ENCODE measurements around the gene FBXL17. TPM values are rescaled to one million over a fixed set of nuclear protein-coding genes. Genes with fewer than 3 reads are reported as not detected.

FBXL17 gene
- total and polyA plus RNA-seq, 2 of the 4 experiments (the other 2 are of a cell fraction) = 3.9 to 8.1 TPM

DNA sequence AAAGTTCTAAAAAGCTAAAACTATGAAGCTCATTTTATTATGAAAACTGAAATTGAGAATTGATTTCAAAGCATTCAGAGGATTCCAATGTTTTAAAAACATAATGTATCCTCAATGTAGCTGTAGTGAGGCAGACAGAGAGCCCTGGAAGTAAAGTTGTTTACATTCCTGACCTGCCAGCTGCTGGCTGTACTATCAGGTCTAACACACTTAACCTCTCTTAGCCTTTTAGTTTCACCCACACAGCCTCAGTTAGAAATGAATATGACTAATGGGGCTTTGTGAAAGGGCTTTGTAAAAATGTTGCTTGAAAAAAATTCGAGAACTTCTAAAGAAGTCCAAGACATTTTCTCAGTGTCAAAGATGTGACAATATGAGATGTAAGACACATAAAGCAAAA, 122.6 kb downstream of the FBXL17 start:
- Histone ChIP-seq H3K9me3 (ENCODE audit: control insufficient read depth, insufficient read depth, low read length) (no peaks in the 10 kb centered on the region), H3K4me1 (ENCODE audit: control insufficient read depth, insufficient read depth, low read length) (no peaks in the 10 kb centered on the region), H3K27ac (ENCODE audit: insufficient read depth, low read length) (no peak overlapping the region), H2BK120ac (ENCODE audit: low read depth, low read length) (no peak overlapping the region), H4K5ac (ENCODE audit: low read depth, low read length) (no peak overlapping the region), H3K18ac (ENCODE audit: low read depth, low read length) (no peak overlapping the region), H2BK20ac (ENCODE audit: low read depth, low read length) (no peak overlapping the region), H3K36me3 (ENCODE audit: control insufficient read depth, insufficient read depth, low read length) (no peaks in the 10 kb centered on the region), H3K79me1 (ENCODE audit: low read depth in 1 of 2, low read length in 2 of 2) (0 out of 4 replicates have a peak, but pooled peaks cover 3 to 4% of the 10 kb centered on the region in 2 experiments), H3K14ac (replicated peaks; ENCODE audit: low read depth, low read length) (no peak overlapping the region), H2AK9ac (replicated peaks; ENCODE audit: low read depth, low read length, poor library complexity) (no peak overlapping the region), H4K91ac (ENCODE audit: insufficient read depth, low read depth, low read length) (no peak overlapping the region), H2AFZ (replicated peaks; ENCODE audit: low read length, poor library complexity) (no peak overlapping the region), H3K23ac (ENCODE audit: low read depth, low read length) (no peak overlapping the region), H2BK5ac (ENCODE audit: low read depth, low read length, poor library complexity, severe bottlenecking) (no peak overlapping the region), H2AK5ac (ENCODE audit: low read depth, low read length) (no peak overlapping the region), H3K4me2 (ENCODE audit: low read depth, low read length) (peak overlapping the region; percentile 67; the same call in 1 of the 2 replicates), H3K56ac (ENCODE audit: extremely low read depth, insufficient read depth, low read length) (no peak overlapping the region), H4K8ac (ENCODE audit: low read depth in 2 of 2, low read length in 2 of 2) (no peak overlapping the region), H3K9me1 (ENCODE audit: insufficient read depth, low read length) (no peaks in the 10 kb centered on the region), H3K4ac (ENCODE audit: low read depth, low read length) (no peak overlapping the region), H3K9ac (ENCODE audit: low read depth, low read length) (no peak overlapping the region), H4K20me1 (ENCODE audit: insufficient read depth, low read length) (no peaks in the 10 kb centered on the region), H3K4me3 (ENCODE audit: insufficient read depth, low read depth, low read length) (no peak overlapping the region), H2BK15ac (ENCODE audit: low read depth, low read length) (no peak overlapping the region), H3K27me3 (ENCODE audit: control insufficient read depth, insufficient read depth, low read length) (no peaks in the 10 kb centered on the region)
- ChIA-PET CTCF (interaction anchor here (0.7 to 1.8 kb wide), 7 partner anchors 11 to 90 kb away, joined by 3 to 7 read pairs (median 3); no protein-coding TSS in a partner anchor), POLR2A (ENCODE audit: unreplicated experiment) (interaction anchor here (0.5 kb wide), 1 partner anchor 138 kb away, joined by 3 read pairs; no protein-coding TSS in a partner anchor)
- TF ChIP-seq SMC3 (IDR thresholded peaks at IDR 0.05; ENCODE audit: low read depth, low read length) (no peak), RCOR1 (IDR thresholded peaks at IDR 0.05; ENCODE audit: insufficient replicate concordance, low read length) (peak; percentile 64), MAZ (IDR thresholded peaks at IDR 0.05; ENCODE audit: borderline replicate concordance, low read depth, low read length) (no peak), POLR2A (IDR thresholded peaks at IDR 0.05; ENCODE audit: low read depth, low read length) (no peak), FOS (IDR thresholded peaks at IDR 0.05; ENCODE audit: low read depth, low read length) (no peak)
- TF ChIP-seq, protein P1, sequence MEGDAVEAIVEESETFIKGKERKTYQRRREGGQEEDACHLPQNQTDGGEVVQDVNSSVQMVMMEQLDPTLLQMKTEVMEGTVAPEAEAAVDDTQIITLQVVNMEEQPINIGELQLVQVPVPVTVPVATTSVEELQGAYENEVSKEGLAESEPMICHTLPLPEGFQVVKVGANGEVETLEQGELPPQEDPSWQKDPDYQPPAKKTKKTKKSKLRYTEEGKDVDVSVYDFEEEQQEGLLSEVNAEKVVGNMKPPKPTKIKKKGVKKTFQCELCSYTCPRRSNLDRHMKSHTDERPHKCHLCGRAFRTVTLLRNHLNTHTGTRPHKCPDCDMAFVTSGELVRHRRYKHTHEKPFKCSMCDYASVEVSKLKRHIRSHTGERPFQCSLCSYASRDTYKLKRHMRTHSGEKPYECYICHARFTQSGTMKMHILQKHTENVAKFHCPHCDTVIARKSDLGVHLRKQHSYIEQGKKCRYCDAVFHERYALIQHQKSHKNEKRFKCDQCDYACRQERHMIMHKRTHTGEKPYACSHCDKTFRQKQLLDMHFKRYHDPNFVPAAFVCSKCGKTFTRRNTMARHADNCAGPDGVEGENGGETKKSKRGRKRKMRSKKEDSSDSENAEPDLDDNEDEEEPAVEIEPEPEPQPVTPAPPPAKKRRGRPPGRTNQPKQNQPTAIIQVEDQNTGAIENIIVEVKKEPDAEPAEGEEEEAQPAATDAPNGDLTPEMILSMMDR (conservative IDR thresholded peaks at IDR 0.05; ENCODE audit: low read depth, low read length) = no peak
- peak; percentile 53 for DNase-seq
- ATAC-seq (ENCODE audit: low read depth) = peak; percentile 89
- dilution Hi-C loops (cut with HindIII; ENCODE audit: low sequenced_read_pairs, unreplicated experiment) (no loop called here), intact Hi-C loops (cut with micrococcal nuclease) (no loop called here), in situ Hi-C loops (cut with MboI; ENCODE audit: low sequenced_read_pairs) (loop anchor here (5.0 kb wide), 1 partner anchor 83 kb away; no protein-coding TSS in a partner anchor)
- WGBS, 2 experiments (ENCODE audit: extremely low coverage in 2 of 2, insufficient read length in 1 of 2) = no CpG with 5 or more reads among the region's 1 CpG
- BruUV-seq (replicated peaks) = no TSS peak

All from IMR-90 (cell line).